HFFc6 (cell line): ENCODE results near the gene TIMM44. TPM values are rescaled to one million over a fixed set of nuclear protein-coding genes. Genes with fewer than 3 reads are reported as not detected.

ENCODE experiments used
- DNase-seq: peaks from one replicate; pipeline ENCODE4 v3.0.0-alpha.2; 2018
- H3K27ac Mint-ChIP-seq: 2 replicates; pipeline ENCODE4 v1.8.0; 2020; ENCODE audit warnings: mild to moderate bottlenecking, mixed read lengths
- H3K27me3 Mint-ChIP-seq: 2 replicates; pipeline ENCODE4 v1.8.0; 2021; ENCODE audit warnings: mild to moderate bottlenecking, moderate library complexity, mixed read lengths; ENCODE audit not compliant: insufficient read depth
- H3K36me3 Mint-ChIP-seq: 2 replicates; pipeline ENCODE4 v1.8.0; 2021; ENCODE audit warnings: low read depth, mixed read lengths
- H3K4me1 Mint-ChIP-seq: 2 replicates; pipeline ENCODE4 v1.8.0; 2020; ENCODE audit warnings: low read depth, mixed read lengths
- H3K4me3 Mint-ChIP-seq: 2 replicates; pipeline ENCODE4 v1.8.0; 2020; ENCODE audit warnings: mild to moderate bottlenecking, moderate library complexity, mixed read lengths
- H3K9me3 Mint-ChIP-seq: 2 replicates; pipeline ENCODE4 v1.8.0; 2020; ENCODE audit warnings: mild to moderate bottlenecking, mixed read lengths
- total RNA-seq, 6 experiments: library from RNA; stranded (reverse); fragmentation: NEBNext Ultra II Directional; extraction: Animal tissue kit (Norgen Biotek cat#: 25700); gene quantifications; 2 replicates in 1 of 6; 3 replicates in 5 of 6; pipeline ENCODE4 v1.2.3, GENCODE V29; 2021
- TF ChIP-seq, protein P1 (sequence below): fragments of 200-600 bp; sonication (generic); IDR thresholded peaks from 2 replicates; pipeline ENCODE4 v1.5.0; 2021; ENCODE audit warnings: antibody characterized with exemption, mild to moderate bottlenecking

TIMM44 gene
- total RNA-seq, 6 experiments from 2014 or later: 42.9 to 53.5 (median 46.1) TPM

DNA sequence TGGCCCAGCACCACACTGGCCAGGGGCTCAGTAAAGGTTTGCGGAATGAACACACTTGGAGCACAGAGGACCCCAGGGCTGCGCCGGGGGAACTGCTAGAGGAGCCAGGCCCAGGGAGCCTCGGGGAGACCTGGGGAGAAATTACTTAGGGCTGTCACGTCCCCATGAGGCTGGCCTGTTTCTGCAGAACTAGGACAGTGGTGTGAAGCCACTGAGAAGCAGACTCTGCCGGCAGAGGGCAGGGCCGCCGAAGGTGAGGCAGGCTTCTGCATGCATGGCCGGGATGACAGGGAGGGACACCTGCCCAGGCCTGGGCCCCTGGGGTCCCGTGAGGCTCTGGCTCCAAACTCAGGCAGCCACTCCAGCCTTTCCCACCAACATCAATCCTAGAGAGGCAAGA lies 35.5 kb upstream of the TIMM44 start:
- Mint-ChIP-seq H3K9me3 (no peaks in the 10 kb centered on the region), H3K36me3 (peaks cover 12% of the 10 kb centered on the region), H3K4me3 (no peak overlapping the region), H3K27me3 (no peaks in the 10 kb centered on the region; the same call in none of the 2 replicates), H3K4me1 (peaks cover 7% of the 10 kb centered on the region; the same call in 1 of the 2 replicates), H3K27ac (no peak overlapping the region)
- no peak for DNase-seq
- TF ChIP-seq, protein P1, sequence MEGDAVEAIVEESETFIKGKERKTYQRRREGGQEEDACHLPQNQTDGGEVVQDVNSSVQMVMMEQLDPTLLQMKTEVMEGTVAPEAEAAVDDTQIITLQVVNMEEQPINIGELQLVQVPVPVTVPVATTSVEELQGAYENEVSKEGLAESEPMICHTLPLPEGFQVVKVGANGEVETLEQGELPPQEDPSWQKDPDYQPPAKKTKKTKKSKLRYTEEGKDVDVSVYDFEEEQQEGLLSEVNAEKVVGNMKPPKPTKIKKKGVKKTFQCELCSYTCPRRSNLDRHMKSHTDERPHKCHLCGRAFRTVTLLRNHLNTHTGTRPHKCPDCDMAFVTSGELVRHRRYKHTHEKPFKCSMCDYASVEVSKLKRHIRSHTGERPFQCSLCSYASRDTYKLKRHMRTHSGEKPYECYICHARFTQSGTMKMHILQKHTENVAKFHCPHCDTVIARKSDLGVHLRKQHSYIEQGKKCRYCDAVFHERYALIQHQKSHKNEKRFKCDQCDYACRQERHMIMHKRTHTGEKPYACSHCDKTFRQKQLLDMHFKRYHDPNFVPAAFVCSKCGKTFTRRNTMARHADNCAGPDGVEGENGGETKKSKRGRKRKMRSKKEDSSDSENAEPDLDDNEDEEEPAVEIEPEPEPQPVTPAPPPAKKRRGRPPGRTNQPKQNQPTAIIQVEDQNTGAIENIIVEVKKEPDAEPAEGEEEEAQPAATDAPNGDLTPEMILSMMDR: no peak

GRCh38 chr19:7978179-7978825 lies 34.8 kb upstream of the TIMM44 start:
- DNase-seq: no peak
- Mint-ChIP-seq H3K36me3 (peaks cover 17% of the 10 kb centered on the region), H3K4me3 (no peak overlapping the region), H3K27me3 (no peaks in the 10 kb centered on the region; the same call in 1 of the 2 replicates), H3K9me3 (no peaks in the 10 kb centered on the region), H3K4me1 (peaks cover 7% of the 10 kb centered on the region; the same call in 1 of the 2 replicates), H3K27ac (no peak overlapping the region)
- TF ChIP-seq, protein P1: no peak

- no peak for DNase-seq
- H3K27ac Mint-ChIP-seq: no peak overlapping the region
- H3K27me3 Mint-ChIP-seq: no peaks in the 10 kb centered on the region; the same call in 1 of the 2 replicates
- H3K36me3 Mint-ChIP-seq: peaks cover 14% of the 10 kb centered on the region
- no peak overlapping the region for H3K4me3 Mint-ChIP-seq
- no peaks in the 10 kb centered on the region for H3K9me3 Mint-ChIP-seq
- TF ChIP-seq, protein P1: no peak
- H3K4me1 Mint-ChIP-seq: peaks cover 7% of the 10 kb centered on the region; the same call in 1 of the 2 replicates
These were observed 34.2 kb upstream of the TIMM44 start for GRCh38 chr19:7977723-7978040.

DNA sequence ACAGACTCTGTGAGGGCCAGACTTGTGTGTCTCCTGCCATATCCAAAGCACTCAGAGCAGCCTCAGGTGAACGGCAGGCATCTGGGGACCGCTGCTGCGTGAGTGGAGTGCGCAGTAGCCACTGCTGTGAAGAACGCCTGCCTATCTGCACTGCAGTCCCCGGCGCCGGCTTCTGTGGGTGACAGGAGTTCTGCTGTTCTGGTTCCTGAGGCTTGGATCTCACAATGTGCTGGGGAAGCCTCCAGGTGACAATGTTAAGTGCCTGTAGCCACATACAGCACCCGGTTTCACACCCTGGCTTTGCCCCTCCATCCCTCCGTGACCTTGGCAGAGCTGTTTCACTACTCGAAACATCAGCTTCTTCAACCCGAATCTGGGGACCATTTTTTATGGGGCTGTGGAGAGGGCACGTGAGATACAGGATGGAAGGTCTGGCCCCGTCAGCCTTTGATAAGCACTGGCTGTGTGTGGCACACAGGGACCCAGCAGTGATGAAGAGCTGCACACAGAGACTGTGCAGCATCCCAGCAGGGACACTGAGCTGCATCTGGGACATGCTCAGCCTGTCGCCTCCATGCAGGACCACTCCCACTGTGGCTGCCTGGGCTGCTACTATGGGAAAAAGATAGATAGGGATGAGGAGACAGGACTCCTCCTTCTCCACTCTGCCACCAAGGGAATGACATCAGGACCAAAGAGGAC lies 33.7 kb upstream of the TIMM44 start:
- Mint-ChIP-seq H3K4me1 (peaks cover 7% of the 10 kb centered on the region; the same call in 1 of the 2 replicates), H3K27ac (no peak overlapping the region), H3K9me3 (no peaks in the 10 kb centered on the region), H3K27me3 (no peaks in the 10 kb centered on the region; the same call in 1 of the 2 replicates), H3K4me3 (no peak overlapping the region), H3K36me3 (peaks cover 12% of the 10 kb centered on the region)
- TF ChIP-seq, protein P1: no peak
- DNase-seq: no peak

DNA sequence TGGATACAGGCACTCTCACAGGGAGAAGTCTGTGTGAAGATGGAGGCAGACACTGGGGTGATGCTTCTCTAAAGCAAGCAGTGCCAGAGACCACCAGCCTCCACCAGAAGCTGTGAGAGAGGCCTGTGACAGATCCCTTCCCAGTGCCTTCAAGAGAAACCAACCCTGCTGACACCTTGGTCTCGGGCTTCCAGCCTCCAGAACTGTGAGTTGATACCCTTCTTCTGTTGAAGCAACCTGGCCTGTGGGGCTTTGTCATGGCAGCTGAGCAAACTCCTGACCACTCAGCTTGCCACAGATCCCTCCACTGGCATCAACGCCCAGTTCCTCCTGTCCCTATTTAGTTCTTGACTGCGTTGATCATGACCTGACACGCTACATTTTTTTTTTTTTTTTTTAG lies 33.0 kb upstream of the TIMM44 start:
- no peak overlapping the region for H3K4me3 Mint-ChIP-seq
- no peak for DNase-seq
- no peak overlapping the region for H3K27ac Mint-ChIP-seq
- no peaks in the 10 kb centered on the region for H3K9me3 Mint-ChIP-seq
- H3K4me1 Mint-ChIP-seq: peaks cover 7% of the 10 kb centered on the region; the same call in 1 of the 2 replicates
- TF ChIP-seq, protein P1: no peak
- peaks cover 12% of the 10 kb centered on the region for H3K36me3 Mint-ChIP-seq
- H3K27me3 Mint-ChIP-seq: no peaks in the 10 kb centered on the region
